Colonic mucosa (tissue), 4 donors: ENCODE measurements around the gene TRAPPC3. TPM values are rescaled to one million over a fixed set of nuclear protein-coding genes. Genes with fewer than 3 reads are reported as not detected.

Experiments
- DNase-seq: peaks from one replicate; pipeline ENCODE4 v3.0.0-alpha.2; 2020
- H3K27ac ChIP-seq: fragments of 200-600 bp; one replicate; pipeline ENCODE4 v1.8.0; 2021
- H3K27me3 ChIP-seq: fragments of 200-600 bp; one replicate; pipeline ENCODE4 v1.8.0; 2021
- H3K36me3 ChIP-seq: fragments of 200-600 bp; one replicate; pipeline ENCODE4 v1.8.0; 2021
- H3K4me1 ChIP-seq: fragments of 200-600 bp; one replicate; pipeline ENCODE4 v1.8.0; 2021; ENCODE audit warnings: mild to moderate bottlenecking
- H3K4me3 ChIP-seq: fragments of 200-600 bp; one replicate; pipeline ENCODE4 v1.8.0; 2021
- H3K9ac ChIP-seq, 2 donors: one replicate each; pipeline ENCODE4 v1.7.0; 2013; ENCODE audit warnings: control low read depth in 2 of 2, low read depth in 2 of 2, low read length in 2 of 2
- H3K9me3 ChIP-seq: fragments of 200-600 bp; one replicate; pipeline ENCODE4 v1.8.0; 2021
- CTCF ChIP-seq: fragments of 200-600 bp; IDR thresholded peaks from one replicate; pipeline ENCODE4 v1.8.0; 2022; ENCODE audit warnings: antibody characterized with exemption, mild to moderate bottlenecking
- intact Hi-C: fragments of 100-400 bp; cut with DNase I; formaldehyde crosslinking; loops from one replicate; pipeline ENCODE4 v1.14.1; 2022
- total RNA-seq, 2 donors: library from RNA; stranded (reverse); fragmentation: NEBNext Ultra II Directional in 1 of 2; extraction: Animal tissue kit (Norgen Biotek cat#: 25700) in 1 of 2; gene quantifications; one replicate each; pipeline ENCODE4 v1.2.1, GENCODE V29; 2021
- donor health status: healthy.
- donor health status: DM: no; HTN: no; CAD: no.
- donor health status: DM: no; HTN: no; CAD: no.

TRAPPC3 gene
- total RNA-seq, 2 donors from 2014 or later, result 59.0 to 60.6 TPM

- no peaks in the 10 kb centered on the region for H3K9me3 ChIP-seq
- no peak overlapping the region for H3K4me3 ChIP-seq
- peaks cover 24% of the 10 kb centered on the region for H3K27me3 ChIP-seq
- DNase-seq, result no peak
- no peaks in the 10 kb centered on the region for H3K36me3 ChIP-seq
- no peak overlapping the region for H3K27ac ChIP-seq
- H3K9ac ChIP-seq, result no peak overlapping the region
- intact Hi-C loops, result no loop called here
- TF ChIP-seq CTCF, result no peak
- no peaks in the 10 kb centered on the region for H3K4me1 ChIP-seq
These were observed 26.9 kb downstream of the TRAPPC3 start for GRCh38 chr1:36122062-36123030.

- no peak for TF ChIP-seq CTCF
- no peak overlapping the region for H3K27ac ChIP-seq
- no peak for DNase-seq
- no peak overlapping the region for H3K9ac ChIP-seq
- no peak overlapping the region for H3K4me3 ChIP-seq
- no peaks in the 10 kb centered on the region for H3K4me1 ChIP-seq
- intact Hi-C loops, result no loop called here
- no peaks in the 10 kb centered on the region for H3K9me3 ChIP-seq
- H3K36me3 ChIP-seq, result no peaks in the 10 kb centered on the region
- peaks cover 9% of the 10 kb centered on the region for H3K27me3 ChIP-seq
These were observed 29.8 kb downstream of the TRAPPC3 start for GRCh38 chr1:36119456-36119855.

GRCh38 chr1:36118447-36119204 lies 30.7 kb downstream of the TRAPPC3 start:
- Histone ChIP-seq H3K27me3 (peaks cover under 1% of the 10 kb centered on the region), H3K36me3 (no peaks in the 10 kb centered on the region), H3K9me3 (no peaks in the 10 kb centered on the region), H3K4me1 (no peaks in the 10 kb centered on the region), H3K27ac (no peak overlapping the region), H3K4me3 (no peak overlapping the region), H3K9ac (no peak overlapping the region)
- no peak for DNase-seq
- intact Hi-C loops, result no loop called here
- no peak for TF ChIP-seq CTCF

- H3K27me3 ChIP-seq, result no peaks in the 10 kb centered on the region
- no peak for TF ChIP-seq CTCF
- no peak overlapping the region for H3K4me3 ChIP-seq
- no peak overlapping the region for H3K27ac ChIP-seq
- intact Hi-C loops, result no loop called here
- H3K9me3 ChIP-seq, result no peaks in the 10 kb centered on the region
- DNase-seq, result no peak
- no peaks in the 10 kb centered on the region for H3K36me3 ChIP-seq
- no peak overlapping the region for H3K9ac ChIP-seq
- H3K4me1 ChIP-seq, result no peaks in the 10 kb centered on the region
These were observed 32.4 kb downstream of the TRAPPC3 start for GRCh38 chr1:36116901-36117300.

GRCh38 chr1:36115931-36116330 lies 33.4 kb downstream of the TRAPPC3 start:
- Histone ChIP-seq H3K4me3 (no peak overlapping the region), H3K27me3 (no peaks in the 10 kb centered on the region), H3K27ac (no peak overlapping the region), H3K9me3 (no peaks in the 10 kb centered on the region), H3K9ac (no peak overlapping the region), H3K36me3 (no peaks in the 10 kb centered on the region), H3K4me1 (no peaks in the 10 kb centered on the region)
- no peak for TF ChIP-seq CTCF
- DNase-seq, result no peak
- intact Hi-C loops, result no loop called here
